OCI-LY1 (cell line): ENCODE measurements around the gene PKNOX2.

Experiments used
- H2AFZ ChIP-seq: fragments of 200-600 bp; sonication (generic), shearing (Covaris generic); 2 replicates; pipeline ENCODE4 v1.6.0; 2014; ENCODE audit warnings: antibody characterized with exemption, mild to moderate bottlenecking, low read length
- H3F3A ChIP-seq: fragments of 200-600 bp; sonication (generic), shearing (Covaris generic); 2 replicates; pipeline ENCODE4 v1.6.0; 2014; ENCODE audit warnings: mild to moderate bottlenecking, antibody characterized with exemption, low read length, moderate library complexity; ENCODE audit not compliant: insufficient read depth
- H3K27ac ChIP-seq: fragments of 200-600 bp; sonication (generic); 2 replicates; pipeline ENCODE4 v1.5.1; 2014; ENCODE audit warnings: low read length, mixed run types, mild to moderate bottlenecking, low read depth; ENCODE audit not compliant: poor library complexity, severe bottlenecking
- H3K27me3 ChIP-seq: fragments of 200-600 bp; sonication (generic); 2 replicates; pipeline ENCODE4 v1.6.0; 2014; ENCODE audit warnings: antibody characterized with exemption, mild to moderate bottlenecking, low read length, moderate library complexity; ENCODE audit not compliant: insufficient read depth
- H3K36me3 ChIP-seq: fragments of 200-600 bp; sonication (generic); 2 replicates; pipeline ENCODE4 v1.6.1; 2014; ENCODE audit warnings: mild to moderate bottlenecking, antibody characterized with exemption, low read length, moderate library complexity, mixed read lengths; ENCODE audit not compliant: insufficient read depth
- H3K4me1 ChIP-seq: fragments of 200-600 bp; sonication (generic); 2 replicates; pipeline ENCODE4 v1.5.1; 2014; ENCODE audit warnings: mild to moderate bottlenecking, low read length, moderate library complexity; ENCODE audit not compliant: insufficient read depth, severe bottlenecking
- H3K4me2 ChIP-seq: fragments of 200-600 bp; sonication (generic), shearing (Covaris generic); 2 replicates; pipeline ENCODE4 v1.6.1; 2014; ENCODE audit warnings: low read length
- H3K4me3 ChIP-seq: fragments of 200-600 bp; sonication (generic); 2 replicates; pipeline ENCODE4 v1.5.1; 2014; ENCODE audit warnings: low read length, low read depth, mild to moderate bottlenecking, mixed read lengths; ENCODE audit not compliant: poor library complexity, severe bottlenecking
- H3K79me2 ChIP-seq: fragments of 200-600 bp; shearing (Covaris generic); 2 replicates; pipeline ENCODE4 v1.6.1; 2016; ENCODE audit warnings: mixed run types, low read length, mixed read lengths; ENCODE audit not compliant: insufficient read depth
- H3K9ac ChIP-seq: fragments of 200-600 bp; sonication (generic), shearing (Covaris generic); 2 replicates; pipeline ENCODE4 v1.6.1; 2014; ENCODE audit warnings: mild to moderate bottlenecking, low read length, mixed read lengths
- H3K9me2 ChIP-seq: fragments of 200-600 bp; sonication (generic), shearing (Covaris generic); 2 replicates; pipeline ENCODE4 v1.6.1; 2014; ENCODE audit warnings: low read depth, mild to moderate bottlenecking, low read length, mixed read lengths
- H3K9me3 ChIP-seq: fragments of 200-600 bp; shearing (Covaris generic); 2 replicates; pipeline ENCODE4 v1.6.1; 2014; ENCODE audit warnings: low read length, mixed read lengths
- H4K20me1 ChIP-seq: fragments of 200-600 bp; sonication (generic), shearing (Covaris generic); 2 replicates; pipeline ENCODE4 v1.6.0; 2016; ENCODE audit warnings: mild to moderate bottlenecking, low read length; ENCODE audit not compliant: insufficient read depth
- EZH2 ChIP-seq: fragments of 200-600 bp; sonication (generic), shearing (Covaris generic); IDR thresholded peaks from 2 replicates; pipeline ENCODE4 v1.8.0; 2017; ENCODE audit warnings: borderline replicate concordance, mixed run types, mild to moderate bottlenecking, antibody characterized with exemption, low read length, moderate library complexity, mixed read lengths
- TF ChIP-seq, protein P1 (sequence below): fragments of 200-600 bp; sonication (generic), shearing (Covaris generic); IDR thresholded peaks from 2 replicates; pipeline ENCODE4 v1.5.1; 2017; ENCODE audit warnings: mild to moderate bottlenecking, antibody characterized with exemption, low read length, moderate library complexity, mixed read lengths

Gene PKNOX2

DNA sequence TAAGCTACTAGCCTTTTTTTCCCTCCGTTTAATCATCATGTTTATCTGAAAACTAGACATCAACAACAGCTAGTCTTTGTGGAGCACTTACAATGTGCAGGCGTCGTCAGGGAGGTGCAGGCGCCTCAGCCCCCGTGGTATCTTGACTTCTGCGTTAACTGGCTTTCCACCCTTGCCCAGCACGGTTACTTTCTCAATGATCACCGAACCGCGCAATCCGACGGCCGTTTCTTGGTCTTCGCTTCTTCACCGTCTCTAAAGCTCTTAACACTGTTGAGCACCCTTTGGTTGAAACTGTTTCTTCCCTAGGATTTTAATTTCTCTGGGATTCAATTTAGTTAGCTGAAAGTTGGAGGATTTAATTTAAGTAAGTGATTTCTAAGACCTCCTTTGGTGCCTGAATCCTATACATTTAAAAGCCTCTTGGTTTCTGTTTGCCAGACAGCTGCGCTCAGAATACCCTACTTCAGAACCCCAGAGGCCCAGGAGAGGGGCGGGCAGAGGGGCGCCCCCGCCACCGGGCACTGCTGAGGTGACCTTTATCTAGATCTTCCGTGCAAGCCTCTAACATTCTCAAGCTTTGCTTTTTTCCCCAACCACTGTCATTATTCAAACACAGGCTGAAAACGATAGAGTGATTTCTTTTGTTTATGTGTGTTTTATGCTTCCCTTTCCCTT, 35.1 kb upstream of the PKNOX2 start:
- no peaks in the 10 kb centered on the region for H3K9me2 ChIP-seq
- H3K9ac ChIP-seq = no peak overlapping the region
- H3K79me2 ChIP-seq = no peaks in the 10 kb centered on the region
- no peak overlapping the region for H3K4me2 ChIP-seq
- no peaks in the 10 kb centered on the region for H3K9me3 ChIP-seq
- no peaks in the 10 kb centered on the region for H4K20me1 ChIP-seq
- no peak for TF ChIP-seq EZH2
- TF ChIP-seq, protein P1, sequence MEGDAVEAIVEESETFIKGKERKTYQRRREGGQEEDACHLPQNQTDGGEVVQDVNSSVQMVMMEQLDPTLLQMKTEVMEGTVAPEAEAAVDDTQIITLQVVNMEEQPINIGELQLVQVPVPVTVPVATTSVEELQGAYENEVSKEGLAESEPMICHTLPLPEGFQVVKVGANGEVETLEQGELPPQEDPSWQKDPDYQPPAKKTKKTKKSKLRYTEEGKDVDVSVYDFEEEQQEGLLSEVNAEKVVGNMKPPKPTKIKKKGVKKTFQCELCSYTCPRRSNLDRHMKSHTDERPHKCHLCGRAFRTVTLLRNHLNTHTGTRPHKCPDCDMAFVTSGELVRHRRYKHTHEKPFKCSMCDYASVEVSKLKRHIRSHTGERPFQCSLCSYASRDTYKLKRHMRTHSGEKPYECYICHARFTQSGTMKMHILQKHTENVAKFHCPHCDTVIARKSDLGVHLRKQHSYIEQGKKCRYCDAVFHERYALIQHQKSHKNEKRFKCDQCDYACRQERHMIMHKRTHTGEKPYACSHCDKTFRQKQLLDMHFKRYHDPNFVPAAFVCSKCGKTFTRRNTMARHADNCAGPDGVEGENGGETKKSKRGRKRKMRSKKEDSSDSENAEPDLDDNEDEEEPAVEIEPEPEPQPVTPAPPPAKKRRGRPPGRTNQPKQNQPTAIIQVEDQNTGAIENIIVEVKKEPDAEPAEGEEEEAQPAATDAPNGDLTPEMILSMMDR = no peak
- H3K27me3 ChIP-seq = no peaks in the 10 kb centered on the region
- H3K4me3 ChIP-seq = no peak overlapping the region
- peaks cover 2% of the 10 kb centered on the region for H3K4me1 ChIP-seq
- H3F3A ChIP-seq = no peaks in the 10 kb centered on the region
- no peak overlapping the region for H2AFZ ChIP-seq
- no peak overlapping the region for H3K27ac ChIP-seq
- H3K36me3 ChIP-seq = no peaks in the 10 kb centered on the region

DNA sequence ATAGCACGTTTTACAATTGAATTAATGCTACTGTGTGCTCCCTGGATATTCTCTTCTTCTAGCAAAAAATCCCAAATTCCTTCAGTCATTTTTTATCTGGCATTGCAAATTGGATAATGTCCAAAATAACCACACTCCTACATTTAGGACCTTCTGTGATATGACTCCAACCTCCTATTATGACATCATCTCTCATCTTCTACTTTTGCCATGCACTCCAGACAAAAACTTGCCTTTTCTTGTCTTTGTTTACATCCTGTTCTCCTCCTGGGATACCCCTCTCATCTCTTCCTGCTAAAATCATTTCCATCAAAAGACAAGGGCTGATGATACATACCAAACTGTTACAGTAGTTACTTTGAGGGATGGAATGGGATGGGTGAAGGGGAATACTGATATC, 32.5 kb upstream of the PKNOX2 start:
- no peak overlapping the region for H3K4me3 ChIP-seq
- H4K20me1 ChIP-seq = no peaks in the 10 kb centered on the region
- no peaks in the 10 kb centered on the region for H3K27me3 ChIP-seq
- no peaks in the 10 kb centered on the region for H3F3A ChIP-seq
- no peaks in the 10 kb centered on the region for H3K36me3 ChIP-seq
- no peak overlapping the region for H3K27ac ChIP-seq
- no peaks in the 10 kb centered on the region for H3K4me1 ChIP-seq
- no peaks in the 10 kb centered on the region for H3K9me3 ChIP-seq
- H2AFZ ChIP-seq = no peak overlapping the region
- H3K9ac ChIP-seq = no peak overlapping the region
- no peaks in the 10 kb centered on the region for H3K79me2 ChIP-seq
- no peak overlapping the region for H3K4me2 ChIP-seq
- no peaks in the 10 kb centered on the region for H3K9me2 ChIP-seq
- TF ChIP-seq EZH2 = no peak
- TF ChIP-seq, protein P1 = no peak

DNA sequence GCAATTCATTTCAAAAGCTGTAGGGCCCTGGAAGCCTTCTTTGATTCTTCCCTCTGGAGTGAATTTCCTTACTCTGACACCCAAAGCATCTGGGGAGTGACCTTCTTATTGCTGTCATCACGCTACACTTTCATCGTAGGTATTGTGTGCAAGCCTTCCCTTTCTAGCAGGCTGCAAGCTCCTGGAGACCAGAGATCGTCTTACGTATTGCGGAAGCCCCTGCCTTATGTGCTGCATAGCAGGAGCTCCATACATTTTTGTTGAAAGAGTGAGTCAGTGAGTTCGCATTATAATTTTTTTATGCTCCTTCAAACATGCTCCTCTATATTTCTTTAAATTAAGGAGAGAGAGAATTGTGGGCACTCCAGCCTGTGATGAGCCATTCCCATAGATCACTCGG, 32.0 kb upstream of the PKNOX2 start:
- Histone ChIP-seq H3K9me3 (no peaks in the 10 kb centered on the region), H4K20me1 (no peaks in the 10 kb centered on the region), H3K9ac (no peak overlapping the region), H3K27me3 (no peaks in the 10 kb centered on the region), H3K36me3 (no peaks in the 10 kb centered on the region), H3K4me1 (no peaks in the 10 kb centered on the region), H3F3A (no peaks in the 10 kb centered on the region), H3K4me3 (no peak overlapping the region), H2AFZ (no peak overlapping the region), H3K79me2 (no peaks in the 10 kb centered on the region), H3K4me2 (no peak overlapping the region), H3K27ac (no peak overlapping the region), H3K9me2 (no peaks in the 10 kb centered on the region)
- TF ChIP-seq, protein P1 = no peak
- TF ChIP-seq EZH2 = no peak
